GM20000 (cell line): Measurements from ENCODE around the gene BTNL2.
"Not testable (repeated sequence)": the region's sequence is repeated elsewhere in the genome, so short reads cannot be mapped to it uniquely, and the experiment has no call there.

Experiments
- DNase-seq: peaks from one replicate; pipeline ENCODE4 v3.0.0; 2012; ENCODE audit warnings: low spot score
- TF ChIP-seq, protein P1 (sequence below): IDR thresholded peaks from 2 replicates; pipeline ENCODE4 v1.5.1; 2012; ENCODE audit warnings: mild to moderate bottlenecking, control low read depth; ENCODE audit errors: extremely low read depth, missing control alignments

Gene BTNL2

DNA sequence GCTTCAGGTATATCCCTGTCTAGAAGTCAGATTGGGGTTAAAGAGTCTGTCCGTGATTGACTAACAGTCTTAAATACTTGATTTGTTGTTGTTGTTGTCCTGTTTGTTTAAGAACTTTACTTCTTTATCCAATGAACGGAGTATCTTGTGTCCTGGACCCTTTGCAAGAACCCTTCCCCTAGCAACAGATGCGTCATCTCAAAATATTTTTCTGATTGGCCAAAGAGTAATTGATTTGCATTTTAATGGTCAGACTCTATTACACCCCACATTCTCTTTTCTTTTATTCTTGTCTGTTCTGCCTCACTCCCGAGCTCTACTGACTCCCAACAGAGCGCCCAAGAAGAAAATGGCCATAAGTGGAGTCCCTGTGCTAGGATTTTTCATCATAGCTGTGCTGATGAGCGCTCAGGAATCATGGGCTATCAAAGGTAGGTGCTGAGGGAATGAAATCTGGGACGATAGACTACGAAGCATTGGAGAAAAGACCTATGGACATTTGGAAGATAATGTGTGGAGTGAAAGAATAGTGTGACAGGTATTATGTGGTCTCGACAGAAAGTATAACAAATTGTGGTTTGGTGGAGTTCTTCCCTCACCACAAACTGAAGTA, 32.7 kb upstream of the BTNL2 start, which contains the start of gene HLA-DRA:
HLA-DRA (plus strand) TSS at position 286 of the 613 bp plus-strand sequence; CDS start at position 350, 64 bp downstream.
- TF ChIP-seq, protein P1, sequence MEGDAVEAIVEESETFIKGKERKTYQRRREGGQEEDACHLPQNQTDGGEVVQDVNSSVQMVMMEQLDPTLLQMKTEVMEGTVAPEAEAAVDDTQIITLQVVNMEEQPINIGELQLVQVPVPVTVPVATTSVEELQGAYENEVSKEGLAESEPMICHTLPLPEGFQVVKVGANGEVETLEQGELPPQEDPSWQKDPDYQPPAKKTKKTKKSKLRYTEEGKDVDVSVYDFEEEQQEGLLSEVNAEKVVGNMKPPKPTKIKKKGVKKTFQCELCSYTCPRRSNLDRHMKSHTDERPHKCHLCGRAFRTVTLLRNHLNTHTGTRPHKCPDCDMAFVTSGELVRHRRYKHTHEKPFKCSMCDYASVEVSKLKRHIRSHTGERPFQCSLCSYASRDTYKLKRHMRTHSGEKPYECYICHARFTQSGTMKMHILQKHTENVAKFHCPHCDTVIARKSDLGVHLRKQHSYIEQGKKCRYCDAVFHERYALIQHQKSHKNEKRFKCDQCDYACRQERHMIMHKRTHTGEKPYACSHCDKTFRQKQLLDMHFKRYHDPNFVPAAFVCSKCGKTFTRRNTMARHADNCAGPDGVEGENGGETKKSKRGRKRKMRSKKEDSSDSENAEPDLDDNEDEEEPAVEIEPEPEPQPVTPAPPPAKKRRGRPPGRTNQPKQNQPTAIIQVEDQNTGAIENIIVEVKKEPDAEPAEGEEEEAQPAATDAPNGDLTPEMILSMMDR = no peak
- DNase-seq = peak; percentile 81

DNA sequence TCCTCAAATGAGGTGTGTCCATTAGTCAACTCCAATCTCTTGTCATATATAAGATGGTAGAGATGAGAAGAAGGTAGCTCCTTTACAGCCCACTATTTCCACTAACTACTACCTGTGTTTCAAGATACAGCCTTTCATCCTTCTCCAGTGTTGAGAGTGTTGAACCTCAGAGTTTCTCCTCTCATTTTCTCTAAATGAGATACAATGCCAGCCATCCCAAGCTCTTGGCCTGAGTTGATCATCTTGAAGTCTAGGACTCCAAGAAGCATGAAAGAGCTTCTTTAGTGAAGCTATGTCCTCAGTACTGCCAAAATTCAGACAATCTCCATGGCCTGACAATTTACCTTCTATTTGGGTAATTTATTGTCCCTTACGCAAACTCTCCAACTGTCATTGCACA, 32.2 kb upstream of the BTNL2 start:
- DNase-seq = no peak
- TF ChIP-seq, protein P1 = no peak

DNA sequence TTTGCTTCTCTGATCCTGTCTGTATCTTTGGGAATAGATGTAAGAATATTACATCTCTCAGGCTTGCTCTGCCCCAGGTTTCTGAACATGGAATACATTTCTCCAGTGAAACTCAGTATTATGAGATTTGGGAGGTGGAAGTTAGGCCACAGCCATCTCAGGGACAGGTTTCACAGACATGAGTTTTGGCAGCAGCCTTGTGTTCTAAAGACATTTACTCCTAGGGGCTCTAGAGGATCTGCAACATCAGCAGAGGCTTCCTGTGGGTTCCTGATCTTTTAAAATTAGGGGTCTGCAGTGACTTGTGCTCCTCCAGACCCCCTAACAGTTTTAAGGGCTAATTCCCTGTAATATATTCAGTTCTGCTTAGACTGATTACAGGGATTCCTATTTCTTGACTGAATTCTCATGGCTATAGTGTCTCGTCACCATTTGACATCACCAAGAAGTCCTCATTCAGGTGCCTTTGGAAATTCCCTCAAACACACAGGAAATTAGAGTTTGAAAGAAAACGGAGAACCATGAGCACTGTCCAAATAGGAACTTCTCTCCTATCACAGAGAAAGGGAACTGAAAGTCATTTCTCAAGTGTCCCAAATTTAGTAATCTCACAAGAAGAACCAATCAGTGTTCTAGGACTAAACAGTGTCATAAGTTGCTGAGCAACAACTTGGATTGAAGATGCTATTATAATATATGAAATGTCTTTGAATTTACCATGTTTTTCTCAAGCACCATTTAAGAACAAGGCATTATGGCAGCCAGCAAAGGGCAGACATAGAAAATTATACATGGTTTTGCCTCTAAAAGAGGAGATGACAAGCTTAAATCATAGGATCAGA, 30.2 kb upstream of the BTNL2 start:
- TF ChIP-seq, protein P1 = no peak
- peak; percentile 62 for DNase-seq

DNA sequence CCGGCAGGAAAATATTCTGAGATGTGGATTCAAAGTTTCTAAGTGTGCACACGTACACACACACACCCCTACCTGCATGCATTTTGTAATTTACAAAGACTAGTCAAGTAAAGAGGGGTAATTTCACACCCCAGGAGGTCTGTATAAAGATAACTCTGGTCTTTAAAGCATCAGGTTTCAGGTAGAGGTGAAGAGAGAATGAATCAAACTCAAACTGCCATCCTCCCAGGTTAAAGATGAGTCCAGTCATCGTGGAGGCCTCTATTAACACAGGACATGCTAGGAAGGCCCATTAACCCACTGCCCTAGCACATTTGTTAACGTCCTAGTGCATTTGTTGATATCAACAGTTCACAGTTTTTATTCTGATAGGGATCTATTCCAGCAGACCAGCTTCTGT, 29.2 kb upstream of the BTNL2 start:
- DNase-seq = no peak
- TF ChIP-seq, protein P1 = no peak

DNA sequence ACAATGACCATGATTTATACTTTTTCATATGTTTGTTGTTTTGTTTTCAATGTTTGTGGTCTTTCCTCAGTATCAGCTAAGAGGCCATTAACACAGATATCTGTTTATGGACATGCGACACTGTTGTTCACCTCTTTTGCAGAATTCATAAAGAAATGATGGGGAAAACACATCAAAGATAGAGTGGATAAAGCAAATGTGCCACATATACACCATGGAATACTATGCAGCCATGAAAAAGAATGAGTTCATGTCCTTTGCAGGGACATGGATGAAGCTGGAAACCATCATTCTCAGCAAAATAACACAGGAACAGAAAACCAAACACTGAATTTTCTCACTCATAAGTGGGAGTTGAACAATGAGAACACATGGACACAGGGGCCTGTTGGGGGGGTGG, 27.0 kb upstream of the BTNL2 start:
- DNase-seq = not testable (repeated sequence)

DNA sequence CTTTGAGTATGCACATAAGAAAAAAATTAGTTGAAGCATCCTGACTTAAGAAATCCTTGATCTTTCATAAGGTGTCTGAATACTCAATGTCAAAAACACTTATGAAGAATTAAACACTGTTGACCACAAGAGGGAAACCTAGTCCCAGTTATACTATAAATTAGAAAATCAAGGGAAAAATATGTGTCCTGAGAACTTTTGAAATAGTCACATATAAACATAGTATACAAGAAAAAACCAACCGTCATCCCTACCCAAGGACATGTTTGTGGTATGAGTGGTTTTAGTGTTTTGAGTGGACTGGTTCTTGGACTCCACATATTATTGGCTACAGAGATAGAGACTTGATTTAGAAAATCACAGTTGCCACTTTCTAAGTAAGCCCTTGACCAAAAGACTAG, 25.1 kb upstream of the BTNL2 start:
- TF ChIP-seq, protein P1 = peak; percentile 5
- DNase-seq = peak; percentile 22

DNA sequence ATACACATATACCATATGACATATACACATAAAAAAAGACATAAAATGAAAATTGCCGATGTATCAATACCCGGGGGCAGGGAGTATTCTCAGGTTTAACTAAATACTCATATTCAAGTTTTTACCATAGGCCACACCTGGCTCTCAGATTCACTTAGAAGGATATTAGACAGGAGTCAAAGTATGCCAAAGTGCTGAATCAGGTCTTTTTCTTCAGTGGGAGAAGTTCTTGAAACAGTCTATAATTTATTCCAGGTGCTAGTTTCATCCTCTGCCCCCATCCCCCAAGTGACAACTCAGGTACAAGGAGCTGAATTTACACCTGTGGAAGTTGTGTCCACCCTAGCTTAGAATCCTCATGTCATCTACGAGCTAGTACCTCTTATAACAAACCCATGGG, 24.2 kb upstream of the BTNL2 start:
- TF ChIP-seq, protein P1 = no peak
- DNase-seq = no peak
